Activated T-helper 2 cell treated with anti-CD3 and anti-CD28 coated beads, Interferon-gamma antibody, Interleukin-2, Interleukin-4, amounts not matched to agents 10 μg/mL and 5 μg/mL and 100 μg/mL, durations not matched to agents 14 hours and 24 hours and 36 hours (primary cell): ENCODE data around the gene PRR36. TPM values are rescaled to one million over a fixed set of nuclear protein-coding genes. Genes with fewer than 3 reads are reported as not detected.

ENCODE experiments used
- DNase-seq: peaks from one replicate; pipeline ENCODE4 v3.0.0; 2021; ENCODE audit warnings: low spot score
- H3K27ac Mint-ChIP-seq: one replicate; pipeline ENCODE4 v1.8.0; 2021; ENCODE audit warnings: mixed read lengths
- H3K27me3 Mint-ChIP-seq: one replicate; pipeline ENCODE4 v1.8.0; 2021; ENCODE audit warnings: low read depth, mixed read lengths
- H3K36me3 Mint-ChIP-seq: one replicate; pipeline ENCODE4 v1.8.0; 2021; ENCODE audit warnings: low read depth, mixed read lengths
- H3K4me1 Mint-ChIP-seq: one replicate; pipeline ENCODE4 v1.8.0; 2021; ENCODE audit warnings: low read depth, mixed read lengths
- H3K4me3 Mint-ChIP-seq: one replicate; pipeline ENCODE4 v1.8.0; 2021; ENCODE audit warnings: low read depth, mild to moderate bottlenecking, moderate library complexity, mixed read lengths
- H3K9me3 Mint-ChIP-seq: one replicate; pipeline ENCODE4 v1.8.0; 2021; ENCODE audit warnings: mixed read lengths
- intact Hi-C: fragments of 100-400 bp; cut with micrococcal nuclease; formaldehyde crosslinking; loops from one replicate; pipeline ENCODE4 v1.15.1; 2023
- total RNA-seq: library from RNA; stranded (reverse); gene quantifications from 2 replicates; pipeline ENCODE4 v1.2.3, GENCODE V29; 2022

PRR36 gene
- total RNA-seq, 1 donor from 2014 or later = 0.05 TPM

- Mint-ChIP-seq H3K9me3 (no peaks in the 10 kb centered on the region), H3K27ac (no peak overlapping the region), H3K4me3 (no peak overlapping the region), H3K36me3 (peaks cover 38% of the 10 kb centered on the region), H3K27me3 (no peaks in the 10 kb centered on the region), H3K4me1 (peaks cover 9% of the 10 kb centered on the region)
- intact Hi-C loops = no loop called here
- DNase-seq = no peak
These were observed 35.4 kb upstream of the PRR36 start for GRCh38 chr19:7909471-7910067.

GRCh38 chr19:7908742-7909461 lies 34.7 kb upstream of the PRR36 start:
- Mint-ChIP-seq H3K9me3 (no peaks in the 10 kb centered on the region), H3K27me3 (no peaks in the 10 kb centered on the region), H3K36me3 (peaks cover 38% of the 10 kb centered on the region), H3K27ac (no peak overlapping the region), H3K4me3 (no peak overlapping the region), H3K4me1 (peaks cover 10% of the 10 kb centered on the region)
- DNase-seq = no peak
- intact Hi-C loops = no loop called here

GRCh38 chr19:7908078-7908699 lies 34.0 kb upstream of the PRR36 start:
- no peaks in the 10 kb centered on the region for H3K27me3 Mint-ChIP-seq
- H3K4me1 Mint-ChIP-seq = peaks cover 13% of the 10 kb centered on the region
- no peaks in the 10 kb centered on the region for H3K9me3 Mint-ChIP-seq
- DNase-seq = no peak
- peaks cover 36% of the 10 kb centered on the region for H3K36me3 Mint-ChIP-seq
- no peak overlapping the region for H3K4me3 Mint-ChIP-seq
- H3K27ac Mint-ChIP-seq = no peak overlapping the region
- intact Hi-C loops = no loop called here

DNA sequence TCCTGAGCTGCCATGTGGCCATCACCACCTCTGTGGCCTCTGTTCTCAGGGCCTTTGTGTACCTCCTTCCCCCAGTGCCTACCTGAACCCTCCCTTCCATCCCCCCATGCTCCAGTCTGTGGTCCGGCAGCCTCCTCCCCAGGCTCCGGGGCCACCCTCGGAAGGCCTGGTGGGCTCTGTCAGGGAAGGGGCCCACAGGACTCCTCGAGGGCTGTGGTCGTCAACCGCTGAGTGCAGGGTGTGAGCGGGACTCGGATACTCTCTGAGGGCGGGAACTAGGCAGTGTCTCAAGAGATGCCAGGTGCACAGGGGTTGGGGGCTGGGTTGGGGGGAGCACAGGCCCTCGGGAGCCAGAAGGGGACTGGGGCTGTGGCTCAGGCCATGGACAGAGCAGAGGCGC lies 33.4 kb upstream of the PRR36 start:
- Mint-ChIP-seq H3K4me3 (no peak overlapping the region), H3K36me3 (peaks cover 30% of the 10 kb centered on the region), H3K4me1 (peaks cover 20% of the 10 kb centered on the region), H3K27me3 (no peaks in the 10 kb centered on the region), H3K27ac (no peak overlapping the region), H3K9me3 (no peaks in the 10 kb centered on the region)
- no peak for DNase-seq
- intact Hi-C loops = no loop called here

GRCh38 chr19:7907122-7907521 lies 32.9 kb upstream of the PRR36 start:
- intact Hi-C loops = no loop called here
- Mint-ChIP-seq H3K27me3 (no peaks in the 10 kb centered on the region), H3K9me3 (no peaks in the 10 kb centered on the region), H3K27ac (no peak overlapping the region), H3K4me3 (no peak overlapping the region), H3K36me3 (peaks cover 30% of the 10 kb centered on the region), H3K4me1 (peaks cover 22% of the 10 kb centered on the region)
- DNase-seq = no peak

DNA sequence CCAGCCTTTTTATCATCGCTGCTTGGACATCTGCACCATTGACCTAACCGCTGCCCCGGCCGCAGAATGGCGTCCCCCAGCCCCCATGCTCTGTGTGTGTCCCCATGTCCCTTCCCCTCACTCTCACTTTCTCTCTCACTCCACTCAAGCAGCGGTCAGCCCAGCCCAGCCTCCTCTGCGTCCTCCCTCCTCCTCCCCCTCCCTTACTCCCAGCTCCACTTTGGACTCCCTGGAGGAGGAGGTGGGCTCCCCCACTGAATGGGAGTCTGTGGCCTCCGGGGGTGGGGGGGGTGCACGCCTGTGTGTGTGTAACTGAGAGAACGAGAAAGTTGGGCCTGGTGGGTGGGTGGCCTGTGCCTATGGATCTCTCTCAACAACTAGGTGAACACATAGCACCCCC lies 31.7 kb upstream of the PRR36 start:
- Mint-ChIP-seq H3K4me3 (peak overlapping the region; percentile 87), H3K36me3 (peaks cover 19% of the 10 kb centered on the region), H3K27me3 (no peaks in the 10 kb centered on the region), H3K4me1 (peaks cover 22% of the 10 kb centered on the region), H3K27ac (peak overlapping the region; percentile 85), H3K9me3 (no peaks in the 10 kb centered on the region)
- DNase-seq = no peak
- intact Hi-C loops = no loop called here

- intact Hi-C loops = no loop called here
- Mint-ChIP-seq H3K9me3 (no peaks in the 10 kb centered on the region), H3K27ac (peak overlapping the region; percentile 91), H3K4me1 (peaks cover 22% of the 10 kb centered on the region), H3K4me3 (peak overlapping the region; percentile 87), H3K27me3 (no peaks in the 10 kb centered on the region), H3K36me3 (peaks cover 15% of the 10 kb centered on the region)
- no peak for DNase-seq
These were observed 31.1 kb upstream of the PRR36 start for GRCh38 chr19:7905268-7905667.

DNA sequence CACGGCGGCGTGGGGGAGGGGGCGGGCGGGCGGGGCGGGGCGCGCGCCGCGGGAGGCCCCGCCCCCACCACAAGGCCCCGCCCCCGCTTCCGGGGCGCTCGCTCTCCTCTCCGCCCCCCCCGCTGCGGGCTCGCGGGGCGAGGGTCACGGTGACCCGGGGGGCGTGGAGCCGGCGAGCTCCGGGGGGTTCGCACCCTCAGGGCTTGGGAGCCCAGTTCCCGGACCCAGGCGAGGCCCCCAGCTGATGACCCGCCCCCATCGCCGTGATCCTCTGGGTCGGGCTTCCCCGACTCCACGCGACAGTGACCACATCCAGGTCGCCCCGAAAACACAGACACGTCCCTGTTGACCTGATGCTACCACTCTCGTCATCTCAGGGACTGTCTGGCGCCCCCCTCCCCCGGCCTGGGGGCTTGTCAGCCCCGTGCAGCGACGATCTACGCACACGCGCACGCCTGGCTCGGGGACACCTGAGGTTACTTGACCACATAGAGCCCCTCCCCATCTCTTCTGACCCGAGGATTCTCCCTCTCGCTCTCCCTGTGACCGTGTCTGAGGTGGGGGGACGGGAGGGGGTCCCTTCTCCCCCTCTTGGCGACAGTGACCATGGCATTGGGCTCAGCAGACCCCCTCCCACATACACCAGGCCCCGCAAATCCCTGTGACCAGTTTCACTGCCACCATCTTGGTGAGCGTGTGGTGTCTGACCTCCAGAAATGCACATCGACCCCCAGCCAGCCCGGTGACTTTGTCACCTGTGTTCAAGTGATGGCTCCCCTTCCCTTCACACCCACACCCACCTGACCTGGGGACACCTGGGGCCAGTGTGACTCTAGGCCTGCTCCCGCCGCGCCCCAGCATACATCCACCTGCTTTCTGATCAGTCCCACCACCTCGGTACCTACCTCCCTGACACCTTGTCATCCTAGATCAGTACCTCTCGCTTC lies 30.2 kb upstream of the PRR36 start:
- Mint-ChIP-seq H3K9me3 (no peaks in the 10 kb centered on the region), H3K36me3 (peaks cover 15% of the 10 kb centered on the region), H3K27ac (peak overlapping the region; percentile 91), H3K4me1 (peaks cover 22% of the 10 kb centered on the region), H3K27me3 (no peaks in the 10 kb centered on the region), H3K4me3 (peak overlapping the region; percentile 87)
- intact Hi-C loops = no loop called here
- peak; percentile 61 for DNase-seq

GRCh38 chr19:7903244-7904073 lies 29.3 kb upstream of the PRR36 start, which contains the start of gene MAP2K7:
Gene MAP2K7, plus strand, starts transcription at chr19:7903877. Its CDS starts 68 bp downstream, at chr19:7903945.
- H3K27ac Mint-ChIP-seq = peak within 1 kb of the TSS; percentile 91
- H3K4me1 Mint-ChIP-seq = peaks cover 22% of the 10 kb centered on the region
- H3K4me3 Mint-ChIP-seq = peak within 1 kb of the TSS; percentile 88
- no peaks in the 10 kb centered on the region for H3K9me3 Mint-ChIP-seq
- DNase-seq = peak; percentile 100
- H3K27me3 Mint-ChIP-seq = no peaks in the 10 kb centered on the region
- intact Hi-C loops = loop anchor here (1.0 kb wide), 1 partner anchor 17 kb away; the partner anchor contains the start of gene SNAPC2
- H3K36me3 Mint-ChIP-seq = peaks cover 15% of the 10 kb centered on the region

DNA sequence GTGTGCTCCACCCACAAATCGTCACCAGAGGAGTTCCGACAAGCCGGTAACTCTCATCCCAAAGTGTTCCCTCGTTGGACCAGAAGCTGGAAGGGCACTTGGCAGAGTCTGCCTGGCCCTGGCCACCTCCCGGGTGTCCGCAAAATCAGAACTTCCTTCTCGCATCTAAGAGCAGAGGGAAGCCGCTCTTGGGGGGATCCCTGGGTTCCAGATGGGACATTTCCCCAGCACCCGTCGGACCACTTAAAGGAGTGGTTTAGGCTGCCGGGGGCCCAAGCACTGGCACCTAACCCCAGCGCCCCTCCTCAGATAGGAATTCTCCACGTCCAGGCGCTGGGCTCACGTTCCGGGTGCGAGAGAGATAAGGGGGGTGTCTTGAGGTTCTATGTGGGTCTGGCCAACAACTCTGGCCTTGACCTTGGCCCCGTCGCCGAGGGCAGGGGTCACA lies 28.6 kb upstream of the PRR36 start:
- DNase-seq = no peak
- H3K9me3 Mint-ChIP-seq = no peaks in the 10 kb centered on the region
- H3K4me3 Mint-ChIP-seq = peak overlapping the region; percentile 88
- peaks cover 22% of the 10 kb centered on the region for H3K4me1 Mint-ChIP-seq
- H3K36me3 Mint-ChIP-seq = peaks cover 15% of the 10 kb centered on the region
- intact Hi-C loops = loop anchor here (1.0 kb wide), 1 partner anchor 17 kb away; the partner anchor contains the start of gene SNAPC2
- peak overlapping the region; percentile 85 for H3K27ac Mint-ChIP-seq
- no peaks in the 10 kb centered on the region for H3K27me3 Mint-ChIP-seq

DNA sequence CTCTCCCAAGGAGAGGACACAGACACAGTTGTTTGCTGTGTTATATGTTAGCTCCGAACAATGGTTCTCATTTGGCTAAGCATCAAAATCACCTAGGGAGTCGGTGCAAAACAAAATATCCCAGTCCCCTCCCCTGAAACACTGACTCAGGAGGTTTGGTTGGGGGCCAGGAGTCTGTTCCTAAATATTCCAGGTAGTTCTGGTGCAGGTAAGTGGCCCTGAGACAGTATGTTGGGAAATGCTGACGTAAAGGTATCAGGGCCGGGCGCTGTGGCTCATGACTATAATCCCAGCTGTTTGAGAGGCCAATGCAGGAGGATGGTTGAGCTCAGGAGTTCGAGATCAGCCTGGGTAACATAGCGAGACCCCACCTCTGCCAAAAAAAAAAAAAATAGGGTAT lies 27.1 kb upstream of the PRR36 start:
- intact Hi-C loops = no loop called here
- no peak overlapping the region for H3K27ac Mint-ChIP-seq
- H3K36me3 Mint-ChIP-seq = peaks cover 15% of the 10 kb centered on the region
- DNase-seq = no peak
- H3K9me3 Mint-ChIP-seq = no peaks in the 10 kb centered on the region
- peaks cover 22% of the 10 kb centered on the region for H3K4me1 Mint-ChIP-seq
- no peaks in the 10 kb centered on the region for H3K27me3 Mint-ChIP-seq
- H3K4me3 Mint-ChIP-seq = no peak overlapping the region
